HepG2 (cell line): ENCODE results near the gene NPDC1. TPM values are rescaled to one million over a fixed set of nuclear protein-coding genes. Genes with fewer than 3 reads are reported as not detected.

Experiments
- EHMT2 ChIP-seq: fragments of 200-600 bp; sonication (generic); IDR thresholded peaks from 2 replicates; pipeline ENCODE4 v1.7.0; 2017; ENCODE audit warnings: antibody characterized with exemption, low read depth, low read length, borderline replicate concordance
- HNF4A ChIP-seq: sonication (generic); formaldehyde crosslinking; IDR thresholded peaks from 2 replicates; pipeline ENCODE4 v1.4.0; 2020; ENCODE audit warnings: missing genetic modification reagents
- KDM2A ChIP-seq: sonication (generic); formaldehyde crosslinking; IDR thresholded peaks from 2 replicates; pipeline ENCODE4 v1.4.0; 2020; ENCODE audit warnings: low read depth, missing genetic modification reagents, borderline replicate concordance
- KDM4B ChIP-seq: sonication (generic); formaldehyde crosslinking; IDR thresholded peaks from 2 replicates; pipeline ENCODE4 v1.4.0; 2020; ENCODE audit warnings: missing genetic modification reagents
- NFKBIZ ChIP-seq: IDR thresholded peaks from 2 replicates; pipeline ENCODE4 v1.6.1; 2018; ENCODE audit warnings: missing genetic modification reagents, missing compliant biosample characterization
- RAD21 ChIP-seq: fragments of 450-650 bp; formaldehyde crosslinking; IDR thresholded peaks from 2 replicates; pipeline ENCODE4 v1.5.0; 2020; ENCODE audit warnings: mild to moderate bottlenecking
- SOX5 ChIP-seq: IDR thresholded peaks from 2 replicates; pipeline ENCODE4 v1.6.1; 2016; ENCODE audit warnings: borderline replicate concordance
- STAG1 ChIP-seq: sonication (generic); formaldehyde crosslinking; IDR thresholded peaks from 2 replicates; pipeline ENCODE4 v1.4.0; 2020; ENCODE audit warnings: missing genetic modification reagents
- TAF1 ChIP-seq: sonication (generic); formaldehyde crosslinking; IDR thresholded peaks from 2 replicates; pipeline ENCODE4 v1.4.0; 2020; ENCODE audit warnings: missing genetic modification reagents
- ZNF264 ChIP-seq: sonication (generic); formaldehyde crosslinking; IDR thresholded peaks from 2 replicates; pipeline ENCODE4 v1.4.0; 2020; ENCODE audit warnings: missing genetic modification reagents
- ZNF296 ChIP-seq: sonication (generic); formaldehyde crosslinking; conservative IDR thresholded peaks from 2 replicates; pipeline ENCODE4 v1.5.0; 2020; ENCODE audit warnings: mild to moderate bottlenecking, missing genetic modification reagents
- ZSCAN30 ChIP-seq: sonication (generic); formaldehyde crosslinking; IDR thresholded peaks from 2 replicates; pipeline ENCODE4 v1.5.0; 2020; ENCODE audit warnings: mild to moderate bottlenecking, missing genetic modification reagents
- polyA plus RNA-seq, 8 experiments: library from polyadenylated mRNA; depleted of rRNA in 3 of 8; stranded (reverse) in 7 of 8; unstranded in 1 of 8; fragments of >200 nt; fragmentation: Illumina TruSeq in 4 of 8; extraction: Trizol in 4 of 8; gene quantifications; 2 replicates each; pipeline versions ENCODE4 v1.2.1 to v1.2.3, GENCODE V29; 2011 to 2016; ENCODE audit warnings: low read depth in 4 of 8, missing spikeins in 1 of 8, mixed read lengths in 1 of 8; ENCODE audit not compliant: insufficient read depth in 1 of 8
- total RNA-seq, 5 experiments: library from RNA; depleted of rRNA; stranded (reverse); fragments of >200 nt; fragmentation: Illumina TruSeq; extraction: Trizol; gene quantifications; 2 replicates each; pipeline ENCODE4 v1.2.3, GENCODE V29; 2016; ENCODE audit warnings: low read depth in 1 of 5
- TF ChIP-seq, protein P1 (sequence below): sonication (generic); formaldehyde crosslinking; IDR thresholded peaks from 2 replicates; pipeline ENCODE4 v1.5.0; 2020; ENCODE audit warnings: mild to moderate bottlenecking, missing genetic modification reagents
- TF ChIP-seq, protein P2 (sequence below): sonication (generic); formaldehyde crosslinking; IDR thresholded peaks from 2 replicates; pipeline ENCODE4 v1.4.0; 2020; ENCODE audit warnings: missing genetic modification reagents, borderline replicate concordance
- TF ChIP-seq, protein P3 (sequence below): sonication (generic); formaldehyde crosslinking; IDR thresholded peaks from 2 replicates; pipeline ENCODE4 v1.5.1; 2020; ENCODE audit warnings: missing genetic modification reagents, mild to moderate bottlenecking, borderline replicate concordance
- TF ChIP-seq, protein P4 (sequence below): sonication (generic); formaldehyde crosslinking; IDR thresholded peaks from 2 replicates; pipeline ENCODE4 v1.9.0; 2021; ENCODE audit warnings: missing genetic modification reagents, mild to moderate bottlenecking, borderline replicate concordance
- TF ChIP-seq, protein P5 (sequence below): sonication (generic); formaldehyde crosslinking; IDR thresholded peaks from 2 replicates; pipeline ENCODE4 v1.4.0; 2020; ENCODE audit warnings: mild to moderate bottlenecking, missing genetic modification reagents

NPDC1 gene
- total and polyA plus RNA-seq, 2 of the 13 experiments (the other 11 are each of a cell fraction or from before 2014, with no cell fraction given), result 0.84 to 5.4 TPM

DNA sequence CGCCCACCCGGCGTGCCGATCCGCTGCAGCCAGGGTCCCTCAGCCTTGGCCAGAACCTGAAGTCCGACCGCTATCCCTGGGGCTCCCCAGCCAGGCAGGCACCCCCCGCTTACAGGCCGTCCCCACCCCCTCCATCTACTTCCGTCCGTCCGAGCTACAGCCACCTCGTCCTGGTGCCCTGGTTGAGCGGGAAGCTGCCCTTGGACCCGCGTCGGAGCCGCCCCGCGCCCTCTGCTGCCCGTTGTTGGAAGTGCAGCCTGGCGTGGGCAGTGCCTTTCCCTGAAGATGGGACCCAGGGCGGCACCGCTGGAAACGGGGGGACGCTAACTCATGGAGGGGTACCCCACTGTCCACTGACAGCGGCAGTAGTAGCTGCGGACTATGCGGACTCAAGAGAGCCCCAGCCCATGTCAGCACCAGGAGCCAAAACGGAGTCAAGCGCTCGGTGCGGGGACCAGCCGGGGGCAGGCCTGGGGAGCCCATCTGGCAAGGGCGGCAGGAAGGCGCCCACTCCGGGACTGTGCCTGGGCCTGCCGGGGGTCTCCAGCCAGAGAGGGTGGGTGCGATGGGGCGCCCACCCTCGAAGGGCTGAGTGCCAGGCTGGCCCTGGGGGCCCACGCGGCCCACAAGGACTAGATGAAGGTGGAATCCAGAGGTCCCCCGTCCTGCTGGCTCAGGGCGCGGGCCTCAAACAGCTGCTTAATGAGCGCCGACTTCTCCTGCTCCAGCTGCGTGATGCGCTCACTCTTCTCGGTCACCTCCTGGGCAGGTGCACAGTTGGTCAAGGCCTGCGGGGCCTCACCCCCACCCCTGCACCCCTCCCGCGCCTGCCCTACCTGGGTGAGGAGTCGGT lies 18.3 kb upstream of the NPDC1 start (continued):
- TF ChIP-seq, protein P1, sequence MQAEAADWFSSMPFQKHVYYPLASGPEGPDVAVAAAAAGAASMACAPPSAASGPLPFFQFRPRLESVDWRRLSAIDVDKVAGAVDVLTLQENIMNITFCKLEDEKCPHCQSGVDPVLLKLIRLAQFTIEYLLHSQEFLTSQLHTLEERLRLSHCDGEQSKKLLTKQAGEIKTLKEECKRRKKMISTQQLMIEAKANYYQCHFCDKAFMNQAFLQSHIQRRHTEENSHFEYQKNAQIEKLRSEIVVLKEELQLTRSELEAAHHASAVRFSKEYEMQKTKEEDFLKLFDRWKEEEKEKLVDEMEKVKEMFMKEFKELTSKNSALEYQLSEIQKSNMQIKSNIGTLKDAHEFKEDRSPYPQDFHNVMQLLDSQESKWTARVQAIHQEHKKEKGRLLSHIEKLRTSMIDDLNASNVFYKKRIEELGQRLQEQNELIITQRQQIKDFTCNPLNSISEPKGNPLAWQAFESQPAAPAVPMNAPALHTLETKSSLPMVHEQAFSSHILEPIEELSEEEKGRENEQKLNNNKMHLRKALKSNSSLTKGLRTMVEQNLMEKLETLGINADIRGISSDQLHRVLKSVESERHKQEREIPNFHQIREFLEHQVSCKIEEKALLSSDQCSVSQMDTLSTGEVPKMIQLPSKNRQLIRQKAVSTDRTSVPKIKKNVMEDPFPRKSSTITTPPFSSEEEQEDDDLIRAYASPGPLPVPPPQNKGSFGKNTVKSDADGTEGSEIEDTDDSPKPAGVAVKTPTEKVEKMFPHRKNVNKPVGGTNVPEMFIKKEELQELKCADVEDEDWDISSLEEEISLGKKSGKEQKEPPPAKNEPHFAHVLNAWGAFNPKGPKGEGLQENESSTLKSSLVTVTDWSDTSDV (CRISPR knock-in tag), result 0 out of 2 replicates have a peak, but pooled peaks have one; percentile 72
- TF ChIP-seq NFKBIZ (CRISPR knock-in tag), result no peak
- no peak for TF ChIP-seq SOX5 (CRISPR knock-in tag)
- TF ChIP-seq, protein P2, sequence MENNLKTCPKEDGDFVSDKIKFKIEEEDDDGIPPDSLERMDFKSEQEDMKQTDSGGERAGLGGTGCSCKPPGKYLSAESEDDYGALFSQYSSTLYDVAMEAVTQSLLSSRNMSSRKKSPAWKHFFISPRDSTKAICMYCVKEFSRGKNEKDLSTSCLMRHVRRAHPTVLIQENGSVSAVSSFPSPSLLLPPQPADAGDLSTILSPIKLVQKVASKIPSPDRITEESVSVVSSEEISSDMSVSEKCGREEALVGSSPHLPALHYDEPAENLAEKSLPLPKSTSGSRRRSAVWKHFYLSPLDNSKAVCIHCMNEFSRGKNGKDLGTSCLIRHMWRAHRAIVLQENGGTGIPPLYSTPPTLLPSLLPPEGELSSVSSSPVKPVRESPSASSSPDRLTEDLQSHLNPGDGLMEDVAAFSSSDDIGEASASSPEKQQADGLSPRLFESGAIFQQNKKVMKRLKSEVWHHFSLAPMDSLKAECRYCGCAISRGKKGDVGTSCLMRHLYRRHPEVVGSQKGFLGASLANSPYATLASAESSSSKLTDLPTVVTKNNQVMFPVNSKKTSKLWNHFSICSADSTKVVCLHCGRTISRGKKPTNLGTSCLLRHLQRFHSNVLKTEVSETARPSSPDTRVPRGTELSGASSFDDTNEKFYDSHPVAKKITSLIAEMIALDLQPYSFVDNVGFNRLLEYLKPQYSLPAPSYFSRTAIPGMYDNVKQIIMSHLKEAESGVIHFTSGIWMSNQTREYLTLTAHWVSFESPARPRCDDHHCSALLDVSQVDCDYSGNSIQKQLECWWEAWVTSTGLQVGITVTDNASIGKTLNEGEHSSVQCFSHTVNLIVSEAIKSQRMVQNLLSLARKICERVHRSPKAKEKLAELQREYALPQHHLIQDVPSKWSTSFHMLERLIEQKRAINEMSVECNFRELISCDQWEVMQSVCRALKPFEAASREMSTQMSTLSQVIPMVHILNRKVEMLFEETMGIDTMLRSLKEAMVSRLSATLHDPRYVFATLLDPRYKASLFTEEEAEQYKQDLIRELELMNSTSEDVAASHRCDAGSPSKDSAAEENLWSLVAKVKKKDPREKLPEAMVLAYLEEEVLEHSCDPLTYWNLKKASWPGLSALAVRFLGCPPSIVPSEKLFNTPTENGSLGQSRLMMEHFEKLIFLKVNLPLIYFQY, result no peak
- no peak for TF ChIP-seq EHMT2
- peak; percentile 31; the same call in 1 of the 2 replicates for TF ChIP-seq HNF4A (CRISPR knock-in tag)
- peak; percentile 74 for TF ChIP-seq STAG1 (CRISPR knock-in tag)
- TF ChIP-seq, protein P3, sequence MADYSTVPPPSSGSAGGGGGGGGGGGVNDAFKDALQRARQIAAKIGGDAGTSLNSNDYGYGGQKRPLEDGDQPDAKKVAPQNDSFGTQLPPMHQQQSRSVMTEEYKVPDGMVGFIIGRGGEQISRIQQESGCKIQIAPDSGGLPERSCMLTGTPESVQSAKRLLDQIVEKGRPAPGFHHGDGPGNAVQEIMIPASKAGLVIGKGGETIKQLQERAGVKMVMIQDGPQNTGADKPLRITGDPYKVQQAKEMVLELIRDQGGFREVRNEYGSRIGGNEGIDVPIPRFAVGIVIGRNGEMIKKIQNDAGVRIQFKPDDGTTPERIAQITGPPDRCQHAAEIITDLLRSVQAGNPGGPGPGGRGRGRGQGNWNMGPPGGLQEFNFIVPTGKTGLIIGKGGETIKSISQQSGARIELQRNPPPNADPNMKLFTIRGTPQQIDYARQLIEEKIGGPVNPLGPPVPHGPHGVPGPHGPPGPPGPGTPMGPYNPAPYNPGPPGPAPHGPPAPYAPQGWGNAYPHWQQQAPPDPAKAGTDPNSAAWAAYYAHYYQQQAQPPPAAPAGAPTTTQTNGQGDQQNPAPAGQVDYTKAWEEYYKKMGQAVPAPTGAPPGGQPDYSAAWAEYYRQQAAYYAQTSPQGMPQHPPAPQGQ (CRISPR knock-in tag), result no peak
- TF ChIP-seq RAD21 (CRISPR knock-in tag), result peak; percentile 88
- TF ChIP-seq KDM2A, result peak; percentile 92
- TF ChIP-seq, protein P4, sequence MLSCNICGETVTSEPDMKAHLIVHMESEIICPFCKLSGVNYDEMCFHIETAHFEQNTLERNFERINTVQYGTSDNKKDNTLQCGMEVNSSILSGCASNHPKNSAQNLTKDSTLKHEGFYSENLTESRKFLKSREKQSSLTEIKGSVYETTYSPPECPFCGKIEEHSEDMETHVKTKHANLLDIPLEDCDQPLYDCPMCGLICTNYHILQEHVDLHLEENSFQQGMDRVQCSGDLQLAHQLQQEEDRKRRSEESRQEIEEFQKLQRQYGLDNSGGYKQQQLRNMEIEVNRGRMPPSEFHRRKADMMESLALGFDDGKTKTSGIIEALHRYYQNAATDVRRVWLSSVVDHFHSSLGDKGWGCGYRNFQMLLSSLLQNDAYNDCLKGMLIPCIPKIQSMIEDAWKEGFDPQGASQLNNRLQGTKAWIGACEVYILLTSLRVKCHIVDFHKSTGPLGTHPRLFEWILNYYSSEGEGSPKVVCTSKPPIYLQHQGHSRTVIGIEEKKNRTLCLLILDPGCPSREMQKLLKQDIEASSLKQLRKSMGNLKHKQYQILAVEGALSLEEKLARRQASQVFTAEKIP (CRISPR knock-in tag), result no peak
- TF ChIP-seq TAF1 (CRISPR knock-in tag), result no peak
- TF ChIP-seq, protein P5, sequence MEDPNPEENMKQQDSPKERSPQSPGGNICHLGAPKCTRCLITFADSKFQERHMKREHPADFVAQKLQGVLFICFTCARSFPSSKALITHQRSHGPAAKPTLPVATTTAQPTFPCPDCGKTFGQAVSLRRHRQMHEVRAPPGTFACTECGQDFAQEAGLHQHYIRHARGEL (CRISPR knock-in tag), result 0 out of 2 replicates have a peak, but pooled peaks have one; percentile 33
- TF ChIP-seq ZSCAN30, result no peak
- peak; percentile 41; the same call in 1 of the 2 replicates for TF ChIP-seq KDM4B (CRISPR knock-in tag)
- TF ChIP-seq ZNF264 (CRISPR knock-in tag), result no peak
- TF ChIP-seq ZNF296 (CRISPR knock-in tag), result no peak
